Measurements from ENCODE around the gene ZFAND3.

GRCh38 chr6:38062066-38062465 is 242.5 kb downstream of the ZFAND3 start:
- TF ChIP-seq, protein P1, sequence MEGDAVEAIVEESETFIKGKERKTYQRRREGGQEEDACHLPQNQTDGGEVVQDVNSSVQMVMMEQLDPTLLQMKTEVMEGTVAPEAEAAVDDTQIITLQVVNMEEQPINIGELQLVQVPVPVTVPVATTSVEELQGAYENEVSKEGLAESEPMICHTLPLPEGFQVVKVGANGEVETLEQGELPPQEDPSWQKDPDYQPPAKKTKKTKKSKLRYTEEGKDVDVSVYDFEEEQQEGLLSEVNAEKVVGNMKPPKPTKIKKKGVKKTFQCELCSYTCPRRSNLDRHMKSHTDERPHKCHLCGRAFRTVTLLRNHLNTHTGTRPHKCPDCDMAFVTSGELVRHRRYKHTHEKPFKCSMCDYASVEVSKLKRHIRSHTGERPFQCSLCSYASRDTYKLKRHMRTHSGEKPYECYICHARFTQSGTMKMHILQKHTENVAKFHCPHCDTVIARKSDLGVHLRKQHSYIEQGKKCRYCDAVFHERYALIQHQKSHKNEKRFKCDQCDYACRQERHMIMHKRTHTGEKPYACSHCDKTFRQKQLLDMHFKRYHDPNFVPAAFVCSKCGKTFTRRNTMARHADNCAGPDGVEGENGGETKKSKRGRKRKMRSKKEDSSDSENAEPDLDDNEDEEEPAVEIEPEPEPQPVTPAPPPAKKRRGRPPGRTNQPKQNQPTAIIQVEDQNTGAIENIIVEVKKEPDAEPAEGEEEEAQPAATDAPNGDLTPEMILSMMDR (IDR thresholded peaks at IDR 0.05 in 2 of 3, conservative IDR thresholded peaks at IDR 0.05 in 1 of 3; ENCODE audit: borderline replicate concordance in 1 of 3, insufficient read depth in 1 of 3, low read depth in 2 of 3, low read length in 2 of 3), result no peak
- TF ChIP-seq CEBPB (IDR thresholded peaks at IDR 0.05; ENCODE audit: low read depth) (no peak), POLR2A (IDR thresholded peaks at IDR 0.05; ENCODE audit: borderline replicate concordance, extremely low read depth, insufficient read depth, insufficient read length) (no peak), JUND (IDR thresholded peaks at IDR 0.05) (no peak), FOSL1 (IDR thresholded peaks at IDR 0.05; ENCODE audit: low read depth) (no peak), EZH2 (IDR thresholded peaks at IDR 0.05) (no peak), RAD21 (IDR thresholded peaks at IDR 0.05; ENCODE audit: low read depth) (no peak), ATF3 (IDR thresholded peaks at IDR 0.05) (no peak), TCF7L2 (IDR thresholded peaks at IDR 0.05; ENCODE audit: borderline replicate concordance, extremely low read depth, insufficient read depth, insufficient read length) (no peak), ZNF274 (IDR thresholded peaks at IDR 0.05; ENCODE audit: low read depth, low read length) (no peak)
- TF ChIP-seq, protein P2, sequence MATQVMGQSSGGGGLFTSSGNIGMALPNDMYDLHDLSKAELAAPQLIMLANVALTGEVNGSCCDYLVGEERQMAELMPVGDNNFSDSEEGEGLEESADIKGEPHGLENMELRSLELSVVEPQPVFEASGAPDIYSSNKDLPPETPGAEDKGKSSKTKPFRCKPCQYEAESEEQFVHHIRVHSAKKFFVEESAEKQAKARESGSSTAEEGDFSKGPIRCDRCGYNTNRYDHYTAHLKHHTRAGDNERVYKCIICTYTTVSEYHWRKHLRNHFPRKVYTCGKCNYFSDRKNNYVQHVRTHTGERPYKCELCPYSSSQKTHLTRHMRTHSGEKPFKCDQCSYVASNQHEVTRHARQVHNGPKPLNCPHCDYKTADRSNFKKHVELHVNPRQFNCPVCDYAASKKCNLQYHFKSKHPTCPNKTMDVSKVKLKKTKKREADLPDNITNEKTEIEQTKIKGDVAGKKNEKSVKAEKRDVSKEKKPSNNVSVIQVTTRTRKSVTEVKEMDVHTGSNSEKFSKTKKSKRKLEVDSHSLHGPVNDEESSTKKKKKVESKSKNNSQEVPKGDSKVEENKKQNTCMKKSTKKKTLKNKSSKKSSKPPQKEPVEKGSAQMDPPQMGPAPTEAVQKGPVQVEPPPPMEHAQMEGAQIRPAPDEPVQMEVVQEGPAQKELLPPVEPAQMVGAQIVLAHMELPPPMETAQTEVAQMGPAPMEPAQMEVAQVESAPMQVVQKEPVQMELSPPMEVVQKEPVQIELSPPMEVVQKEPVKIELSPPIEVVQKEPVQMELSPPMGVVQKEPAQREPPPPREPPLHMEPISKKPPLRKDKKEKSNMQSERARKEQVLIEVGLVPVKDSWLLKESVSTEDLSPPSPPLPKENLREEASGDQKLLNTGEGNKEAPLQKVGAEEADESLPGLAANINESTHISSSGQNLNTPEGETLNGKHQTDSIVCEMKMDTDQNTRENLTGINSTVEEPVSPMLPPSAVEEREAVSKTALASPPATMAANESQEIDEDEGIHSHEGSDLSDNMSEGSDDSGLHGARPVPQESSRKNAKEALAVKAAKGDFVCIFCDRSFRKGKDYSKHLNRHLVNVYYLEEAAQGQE (IDR thresholded peaks at IDR 0.05; ENCODE audit: low read depth), result no peak
- TF ChIP-seq, protein P3, sequence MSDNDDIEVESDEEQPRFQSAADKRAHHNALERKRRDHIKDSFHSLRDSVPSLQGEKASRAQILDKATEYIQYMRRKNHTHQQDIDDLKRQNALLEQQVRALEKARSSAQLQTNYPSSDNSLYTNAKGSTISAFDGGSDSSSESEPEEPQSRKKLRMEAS (IDR thresholded peaks at IDR 0.05), result no peak
